ENCODE results near the gene APMAP. TPM values are rescaled to one million over a fixed set of nuclear protein-coding genes. Genes with fewer than 3 reads are reported as not detected.
A peak's percentile ranks its signal among the peaks of the same experiment; 100 is the strongest.

Gene APMAP
- total and polyA plus RNA-seq, 9 of the 15 experiments (the other 6 are each of a cell fraction or from before 2014, with no cell fraction given): 6.7 to 18.2 (median 14.4) TPM

DNA sequence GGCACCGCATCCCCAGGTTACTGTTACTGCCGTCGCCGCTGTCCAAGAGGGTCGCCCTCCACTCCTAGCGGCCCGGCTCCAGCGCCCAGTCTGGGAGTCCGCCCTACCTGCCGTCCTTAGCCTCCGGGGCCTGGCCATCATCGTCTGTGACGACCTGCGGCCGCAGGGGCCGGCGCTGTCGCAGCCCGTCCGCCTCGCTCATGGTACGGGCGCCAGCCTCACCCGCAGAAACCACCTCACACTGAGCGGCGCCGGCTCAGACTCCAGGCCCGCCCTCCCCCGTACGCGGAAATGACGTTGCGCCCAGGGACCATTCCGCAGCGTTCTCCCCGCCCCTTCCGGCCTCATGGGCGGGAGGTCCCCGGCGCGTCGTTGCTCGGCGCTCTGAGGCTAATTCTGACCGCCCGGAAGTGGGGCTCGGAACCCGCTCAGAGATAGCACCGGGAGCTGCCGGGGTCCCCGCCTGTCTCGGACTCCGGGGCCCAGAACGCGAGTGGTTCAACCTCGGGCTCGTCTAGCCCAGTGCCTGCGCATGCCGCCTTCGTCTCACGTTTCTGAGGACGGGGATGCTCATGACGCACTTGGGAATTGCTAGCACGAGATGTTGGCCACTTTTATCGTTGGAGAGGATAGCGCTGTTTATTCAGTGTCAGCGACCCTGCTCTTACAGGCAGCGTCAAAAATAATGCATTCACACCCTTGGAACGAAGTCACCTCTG lies at the start of gene APMAP (continued):
- TF ChIP-seq, protein P1, sequence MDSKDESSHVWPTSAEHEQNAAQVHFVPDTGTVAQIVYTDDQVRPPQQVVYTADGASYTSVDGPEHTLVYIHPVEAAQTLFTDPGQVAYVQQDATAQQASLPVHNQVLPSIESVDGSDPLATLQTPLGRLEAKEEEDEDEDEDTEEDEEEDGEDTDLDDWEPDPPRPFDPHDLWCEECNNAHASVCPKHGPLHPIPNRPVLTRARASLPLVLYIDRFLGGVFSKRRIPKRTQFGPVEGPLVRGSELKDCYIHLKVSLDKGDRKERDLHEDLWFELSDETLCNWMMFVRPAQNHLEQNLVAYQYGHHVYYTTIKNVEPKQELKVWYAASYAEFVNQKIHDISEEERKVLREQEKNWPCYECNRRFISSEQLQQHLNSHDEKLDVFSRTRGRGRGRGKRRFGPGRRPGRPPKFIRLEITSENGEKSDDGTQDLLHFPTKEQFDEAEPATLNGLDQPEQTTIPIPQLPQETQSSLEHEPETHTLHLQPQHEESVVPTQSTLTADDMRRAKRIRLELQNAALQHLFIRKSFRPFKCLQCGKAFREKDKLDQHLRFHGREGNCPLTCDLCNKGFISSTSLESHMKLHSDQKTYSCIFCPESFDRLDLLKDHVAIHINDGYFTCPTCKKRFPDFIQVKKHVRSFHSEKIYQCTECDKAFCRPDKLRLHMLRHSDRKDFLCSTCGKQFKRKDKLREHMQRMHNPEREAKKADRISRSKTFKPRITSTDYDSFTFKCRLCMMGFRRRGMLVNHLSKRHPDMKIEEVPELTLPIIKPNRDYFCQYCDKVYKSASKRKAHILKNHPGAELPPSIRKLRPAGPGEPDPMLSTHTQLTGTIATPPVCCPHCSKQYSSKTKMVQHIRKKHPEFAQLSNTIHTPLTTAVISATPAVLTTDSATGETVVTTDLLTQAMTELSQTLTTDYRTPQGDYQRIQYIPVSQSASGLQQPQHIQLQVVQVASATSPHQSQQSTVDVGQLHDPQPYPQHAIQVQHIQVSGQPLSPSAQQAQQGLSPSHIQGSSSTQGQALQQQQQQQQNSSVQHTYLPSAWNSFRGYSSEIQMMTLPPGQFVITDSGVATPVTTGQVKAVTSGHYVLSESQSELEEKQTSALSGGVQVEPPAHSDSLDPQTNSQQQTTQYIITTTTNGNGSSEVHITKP (IDR thresholded peaks at IDR 0.05; ENCODE audit: partially characterized antibody): peak; percentile 16
- TF ChIP-seq MYC (IDR thresholded peaks at IDR 0.05; ENCODE audit: low read depth, low read length) (peak; percentile 73), MYC (CRISPR knock-in tag; IDR thresholded peaks at IDR 0.05; ENCODE audit: borderline replicate concordance, low read depth) (no peak), GABPA (tag; conservative IDR thresholded peaks at IDR 0.05; ENCODE audit: low read depth) (peak; percentile 96), ZNF764 (CRISPR knock-in tag; IDR thresholded peaks at IDR 0.05; ENCODE audit: low read depth) (no peak), GMEB1 (CRISPR knock-in tag; IDR thresholded peaks at IDR 0.05) (peak; percentile 39; the same call in 1 of the 2 replicates), NR2C2 (CRISPR knock-in tag; IDR thresholded peaks at IDR 0.05) (no peak), NR2C2 (tag; IDR thresholded peaks at IDR 0.05) (peak; percentile 26; the same call in 1 of the 2 replicates), TEAD1 (CRISPR knock-in tag; IDR thresholded peaks at IDR 0.05) (no peak), HDAC2 (IDR thresholded peaks at IDR 0.05) (no peak), MECOM (CRISPR knock-in tag; IDR thresholded peaks at IDR 0.05) (no peak), ZNF134 (CRISPR knock-in tag; conservative IDR thresholded peaks at IDR 0.05) (no peak), CREB1 (IDR thresholded peaks at IDR 0.05) (peak; percentile 87), CREB1 (CRISPR knock-in tag; IDR thresholded peaks at IDR 0.05) (peak; percentile 90), SRF (CRISPR knock-in tag; IDR thresholded peaks at IDR 0.05) (no peak), SAP30 (IDR thresholded peaks at IDR 0.05; ENCODE audit: borderline replicate concordance, insufficient read depth, low read depth, low read length, poor library complexity, severe bottlenecking) (no peak)
- TF ChIP-seq, protein P2, sequence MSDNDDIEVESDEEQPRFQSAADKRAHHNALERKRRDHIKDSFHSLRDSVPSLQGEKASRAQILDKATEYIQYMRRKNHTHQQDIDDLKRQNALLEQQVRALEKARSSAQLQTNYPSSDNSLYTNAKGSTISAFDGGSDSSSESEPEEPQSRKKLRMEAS (CRISPR knock-in tag; IDR thresholded peaks at IDR 0.05): peak; percentile 71
- TF ChIP-seq, protein P3, sequence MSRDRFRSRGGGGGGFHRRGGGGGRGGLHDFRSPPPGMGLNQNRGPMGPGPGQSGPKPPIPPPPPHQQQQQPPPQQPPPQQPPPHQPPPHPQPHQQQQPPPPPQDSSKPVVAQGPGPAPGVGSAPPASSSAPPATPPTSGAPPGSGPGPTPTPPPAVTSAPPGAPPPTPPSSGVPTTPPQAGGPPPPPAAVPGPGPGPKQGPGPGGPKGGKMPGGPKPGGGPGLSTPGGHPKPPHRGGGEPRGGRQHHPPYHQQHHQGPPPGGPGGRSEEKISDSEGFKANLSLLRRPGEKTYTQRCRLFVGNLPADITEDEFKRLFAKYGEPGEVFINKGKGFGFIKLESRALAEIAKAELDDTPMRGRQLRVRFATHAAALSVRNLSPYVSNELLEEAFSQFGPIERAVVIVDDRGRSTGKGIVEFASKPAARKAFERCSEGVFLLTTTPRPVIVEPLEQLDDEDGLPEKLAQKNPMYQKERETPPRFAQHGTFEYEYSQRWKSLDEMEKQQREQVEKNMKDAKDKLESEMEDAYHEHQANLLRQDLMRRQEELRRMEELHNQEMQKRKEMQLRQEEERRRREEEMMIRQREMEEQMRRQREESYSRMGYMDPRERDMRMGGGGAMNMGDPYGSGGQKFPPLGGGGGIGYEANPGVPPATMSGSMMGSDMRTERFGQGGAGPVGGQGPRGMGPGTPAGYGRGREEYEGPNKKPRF (IDR thresholded peaks at IDR 0.05; ENCODE audit: low read depth, low read length): no peak
- TF ChIP-seq, protein P4, sequence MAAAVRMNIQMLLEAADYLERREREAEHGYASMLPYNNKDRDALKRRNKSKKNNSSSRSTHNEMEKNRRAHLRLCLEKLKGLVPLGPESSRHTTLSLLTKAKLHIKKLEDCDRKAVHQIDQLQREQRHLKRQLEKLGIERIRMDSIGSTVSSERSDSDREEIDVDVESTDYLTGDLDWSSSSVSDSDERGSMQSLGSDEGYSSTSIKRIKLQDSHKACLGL (CRISPR knock-in tag; IDR thresholded peaks at IDR 0.05; ENCODE audit: borderline replicate concordance, poor library complexity, severe bottlenecking): no peak

Data from K562 (cell line).